ENCODE results near the gene DDX17.

DNA sequence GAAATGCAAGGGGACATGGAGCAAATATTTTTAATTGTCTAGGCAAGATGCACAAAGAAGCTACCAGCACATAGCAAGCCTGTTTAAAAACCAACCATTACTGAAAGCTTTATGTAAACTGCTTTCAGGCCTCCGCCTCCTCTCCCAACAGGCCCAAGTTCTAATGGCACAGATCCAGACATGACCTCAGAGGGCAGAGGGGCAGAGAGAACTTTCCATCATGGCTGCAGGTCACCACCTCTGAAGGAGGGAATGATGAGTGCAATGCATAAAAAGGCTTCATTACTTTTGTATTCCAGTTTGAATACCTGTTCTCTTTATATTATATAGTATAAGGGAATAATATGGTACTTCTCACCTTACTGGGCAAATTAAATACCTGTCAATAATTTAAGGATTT lies 15.2 kb downstream of the DDX17 start:
- TF ChIP-seq, protein P1, sequence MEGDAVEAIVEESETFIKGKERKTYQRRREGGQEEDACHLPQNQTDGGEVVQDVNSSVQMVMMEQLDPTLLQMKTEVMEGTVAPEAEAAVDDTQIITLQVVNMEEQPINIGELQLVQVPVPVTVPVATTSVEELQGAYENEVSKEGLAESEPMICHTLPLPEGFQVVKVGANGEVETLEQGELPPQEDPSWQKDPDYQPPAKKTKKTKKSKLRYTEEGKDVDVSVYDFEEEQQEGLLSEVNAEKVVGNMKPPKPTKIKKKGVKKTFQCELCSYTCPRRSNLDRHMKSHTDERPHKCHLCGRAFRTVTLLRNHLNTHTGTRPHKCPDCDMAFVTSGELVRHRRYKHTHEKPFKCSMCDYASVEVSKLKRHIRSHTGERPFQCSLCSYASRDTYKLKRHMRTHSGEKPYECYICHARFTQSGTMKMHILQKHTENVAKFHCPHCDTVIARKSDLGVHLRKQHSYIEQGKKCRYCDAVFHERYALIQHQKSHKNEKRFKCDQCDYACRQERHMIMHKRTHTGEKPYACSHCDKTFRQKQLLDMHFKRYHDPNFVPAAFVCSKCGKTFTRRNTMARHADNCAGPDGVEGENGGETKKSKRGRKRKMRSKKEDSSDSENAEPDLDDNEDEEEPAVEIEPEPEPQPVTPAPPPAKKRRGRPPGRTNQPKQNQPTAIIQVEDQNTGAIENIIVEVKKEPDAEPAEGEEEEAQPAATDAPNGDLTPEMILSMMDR (IDR thresholded peaks at IDR 0.05; ENCODE audit: poor library complexity, severe bottlenecking), result no peak
- no peak for TF ChIP-seq POLR2AphosphoS5 (IDR thresholded peaks at IDR 0.05)
- no peak for TF ChIP-seq RAD21 (conservative IDR thresholded peaks at IDR 0.05)
- TF ChIP-seq, protein P2, sequence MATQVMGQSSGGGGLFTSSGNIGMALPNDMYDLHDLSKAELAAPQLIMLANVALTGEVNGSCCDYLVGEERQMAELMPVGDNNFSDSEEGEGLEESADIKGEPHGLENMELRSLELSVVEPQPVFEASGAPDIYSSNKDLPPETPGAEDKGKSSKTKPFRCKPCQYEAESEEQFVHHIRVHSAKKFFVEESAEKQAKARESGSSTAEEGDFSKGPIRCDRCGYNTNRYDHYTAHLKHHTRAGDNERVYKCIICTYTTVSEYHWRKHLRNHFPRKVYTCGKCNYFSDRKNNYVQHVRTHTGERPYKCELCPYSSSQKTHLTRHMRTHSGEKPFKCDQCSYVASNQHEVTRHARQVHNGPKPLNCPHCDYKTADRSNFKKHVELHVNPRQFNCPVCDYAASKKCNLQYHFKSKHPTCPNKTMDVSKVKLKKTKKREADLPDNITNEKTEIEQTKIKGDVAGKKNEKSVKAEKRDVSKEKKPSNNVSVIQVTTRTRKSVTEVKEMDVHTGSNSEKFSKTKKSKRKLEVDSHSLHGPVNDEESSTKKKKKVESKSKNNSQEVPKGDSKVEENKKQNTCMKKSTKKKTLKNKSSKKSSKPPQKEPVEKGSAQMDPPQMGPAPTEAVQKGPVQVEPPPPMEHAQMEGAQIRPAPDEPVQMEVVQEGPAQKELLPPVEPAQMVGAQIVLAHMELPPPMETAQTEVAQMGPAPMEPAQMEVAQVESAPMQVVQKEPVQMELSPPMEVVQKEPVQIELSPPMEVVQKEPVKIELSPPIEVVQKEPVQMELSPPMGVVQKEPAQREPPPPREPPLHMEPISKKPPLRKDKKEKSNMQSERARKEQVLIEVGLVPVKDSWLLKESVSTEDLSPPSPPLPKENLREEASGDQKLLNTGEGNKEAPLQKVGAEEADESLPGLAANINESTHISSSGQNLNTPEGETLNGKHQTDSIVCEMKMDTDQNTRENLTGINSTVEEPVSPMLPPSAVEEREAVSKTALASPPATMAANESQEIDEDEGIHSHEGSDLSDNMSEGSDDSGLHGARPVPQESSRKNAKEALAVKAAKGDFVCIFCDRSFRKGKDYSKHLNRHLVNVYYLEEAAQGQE (IDR thresholded peaks at IDR 0.05; ENCODE audit: borderline replicate concordance), result no peak
- TF ChIP-seq EZH2 (IDR thresholded peaks at IDR 0.05; ENCODE audit: borderline replicate concordance, insufficient read depth, low read length, poor library complexity, severe bottlenecking), result no peak
- TF ChIP-seq EP300 (conservative IDR thresholded peaks at IDR 0.05; ENCODE audit: poor library complexity, severe bottlenecking), result no peak
- TF ChIP-seq TAF1 (IDR thresholded peaks at IDR 0.05; ENCODE audit: low read depth), result no peak
- TF ChIP-seq SMC3 (conservative IDR thresholded peaks at IDR 0.05; ENCODE audit: poor library complexity), result no peak

Data from neural cell (in vitro differentiated cells).